CD4-positive, alpha-beta memory T cell (primary cell): ENCODE results near the gene TALDO1. TPM values are rescaled to one million over a fixed set of nuclear protein-coding genes. Genes with fewer than 3 reads are reported as not detected.

Experiments
- CTCF ChIA-PET: fragments of 350-600 bp; sonication (Branson Sonifier 250); formaldehyde crosslinking; loops from one replicate; lab custom pipeline; 2021; ENCODE audit warnings: inconsistent platforms; ENCODE audit not compliant: partially characterized antibody; lab: Charles Lee
- POLR2A ChIA-PET: fragments of 350-600 bp; sonication (Branson Sonifier 250); formaldehyde crosslinking; loops from one replicate; lab custom pipeline; 2021; ENCODE audit not compliant: partially characterized antibody; lab: Charles Lee
- DNase-seq, 5 donors: peaks; one replicate each; pipeline versions ENCODE4 v3.0.0 to v3.0.0-alpha.2; 2020 to 2022; ENCODE audit warnings: mixed read lengths in 1 of 5
- H3K27ac ChIP-seq: one replicate; pipeline ENCODE4 v1.7.0; 2013; ENCODE audit warnings: low read depth, low read length
- H3K27me3 ChIP-seq: 2 replicates; pipeline ENCODE4 v1.7.0; 2013; ENCODE audit warnings: mild to moderate bottlenecking, low read length, moderate library complexity; ENCODE audit not compliant: insufficient read depth
- H3K36me3 ChIP-seq: 2 replicates; pipeline ENCODE4 v1.7.0; 2013; ENCODE audit warnings: mild to moderate bottlenecking, low read length, moderate library complexity; ENCODE audit not compliant: insufficient read depth
- H3K4me1 ChIP-seq: 2 replicates; pipeline ENCODE4 v1.7.0; 2013; ENCODE audit warnings: mild to moderate bottlenecking, low read length, moderate library complexity; ENCODE audit not compliant: insufficient read depth
- H3K4me3 ChIP-seq, 2 donors: one replicate each; pipeline ENCODE4 v1.7.0; 2013; ENCODE audit warnings: low read length in 2 of 2, mild to moderate bottlenecking in 1 of 2
- H3K9me3 ChIP-seq, 2 donors: one replicate each; pipeline ENCODE4 v1.7.0; 2013; ENCODE audit warnings: low read length in 2 of 2, control low read depth in 1 of 2; ENCODE audit not compliant: control insufficient read depth in 1 of 2
- H3K27ac Mint-ChIP-seq, 7 donors: one replicate each; pipeline ENCODE4 v1.8.0; 2020 to 2021; ENCODE audit warnings: mixed read lengths in 7 of 7, mild to moderate bottlenecking in 6 of 7, inconsistent platforms in 3 of 7, moderate library complexity in 3 of 7
- H3K27me3 Mint-ChIP-seq, 2 donors: one replicate each; pipeline ENCODE4 v1.8.0; 2020 to 2021; ENCODE audit warnings: mixed read lengths in 2 of 2
- H3K36me3 Mint-ChIP-seq, 2 donors: one replicate each; pipeline ENCODE4 v1.8.0; 2020 to 2021; ENCODE audit warnings: mixed read lengths in 2 of 2, inconsistent platforms in 1 of 2, mild to moderate bottlenecking in 1 of 2
- H3K4me1 Mint-ChIP-seq, 4 donors: one replicate each; pipeline ENCODE4 v1.8.0; 2020 to 2021; ENCODE audit warnings: mixed read lengths in 4 of 4, mild to moderate bottlenecking in 1 of 4
- H3K4me3 Mint-ChIP-seq, 8 donors: one replicate each; pipeline ENCODE4 v1.8.0; 2020 to 2021; ENCODE audit warnings: mixed read lengths in 8 of 8, mild to moderate bottlenecking in 7 of 8, moderate library complexity in 6 of 8, inconsistent platforms in 3 of 8
- H3K9me3 Mint-ChIP-seq, 8 donors: one replicate each; pipeline ENCODE4 v1.8.0; 2020 to 2021; ENCODE audit warnings: mixed read lengths in 8 of 8, mild to moderate bottlenecking in 5 of 8, inconsistent platforms in 3 of 8, moderate library complexity in 1 of 8
- intact Hi-C: fragments of 100-400 bp; cut with micrococcal nuclease; formaldehyde crosslinking; loops from one replicate; pipeline ENCODE4 v1.15.1; 2023
- polyA plus RNA-seq, 2 donors: library from polyadenylated mRNA; unstranded; fragments of 300-500 nt; fragmentation: Illumina TruSeq; gene quantifications; one replicate each; pipeline ENCODE4 v1.2.3, GENCODE V29; 2021
- total RNA-seq, 2 experiments: library from RNA; stranded (reverse); gene quantifications; one replicate each; pipeline ENCODE4 v1.2.3, GENCODE V29; 2021

Gene TALDO1
- total and polyA plus RNA-seq, 4 experiments from 2014 or later, result 80.4 to 244 (median 132) TPM

DNA sequence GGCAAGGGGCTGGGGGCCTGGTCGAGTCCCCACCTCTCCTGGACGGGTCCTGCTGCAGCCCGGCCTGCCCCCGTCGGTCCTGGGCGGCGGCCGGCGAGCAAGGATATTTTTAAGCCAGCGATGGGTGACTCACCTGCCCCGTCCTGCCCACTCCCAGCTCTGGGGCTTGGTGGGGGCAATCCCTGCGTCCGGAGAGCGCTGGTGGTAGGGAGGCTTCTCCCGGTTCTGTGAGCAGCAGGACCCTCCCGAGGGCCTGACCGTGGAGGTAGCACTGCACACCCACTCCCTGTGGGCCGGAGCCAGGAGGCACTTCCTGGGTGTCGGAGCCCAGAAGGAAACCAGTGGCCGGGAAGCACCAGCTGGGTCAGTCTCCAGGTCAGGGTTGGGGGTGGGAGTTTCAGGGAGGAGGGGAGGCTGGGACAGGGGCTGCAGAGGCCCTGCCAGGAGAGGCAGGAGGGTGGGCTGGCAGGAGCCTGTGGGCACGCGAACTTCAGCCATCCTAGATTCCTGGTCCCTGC, 40.8 kb upstream of the TALDO1 start:
- no peak overlapping the region for H3K4me3 Mint-ChIP-seq

DNA sequence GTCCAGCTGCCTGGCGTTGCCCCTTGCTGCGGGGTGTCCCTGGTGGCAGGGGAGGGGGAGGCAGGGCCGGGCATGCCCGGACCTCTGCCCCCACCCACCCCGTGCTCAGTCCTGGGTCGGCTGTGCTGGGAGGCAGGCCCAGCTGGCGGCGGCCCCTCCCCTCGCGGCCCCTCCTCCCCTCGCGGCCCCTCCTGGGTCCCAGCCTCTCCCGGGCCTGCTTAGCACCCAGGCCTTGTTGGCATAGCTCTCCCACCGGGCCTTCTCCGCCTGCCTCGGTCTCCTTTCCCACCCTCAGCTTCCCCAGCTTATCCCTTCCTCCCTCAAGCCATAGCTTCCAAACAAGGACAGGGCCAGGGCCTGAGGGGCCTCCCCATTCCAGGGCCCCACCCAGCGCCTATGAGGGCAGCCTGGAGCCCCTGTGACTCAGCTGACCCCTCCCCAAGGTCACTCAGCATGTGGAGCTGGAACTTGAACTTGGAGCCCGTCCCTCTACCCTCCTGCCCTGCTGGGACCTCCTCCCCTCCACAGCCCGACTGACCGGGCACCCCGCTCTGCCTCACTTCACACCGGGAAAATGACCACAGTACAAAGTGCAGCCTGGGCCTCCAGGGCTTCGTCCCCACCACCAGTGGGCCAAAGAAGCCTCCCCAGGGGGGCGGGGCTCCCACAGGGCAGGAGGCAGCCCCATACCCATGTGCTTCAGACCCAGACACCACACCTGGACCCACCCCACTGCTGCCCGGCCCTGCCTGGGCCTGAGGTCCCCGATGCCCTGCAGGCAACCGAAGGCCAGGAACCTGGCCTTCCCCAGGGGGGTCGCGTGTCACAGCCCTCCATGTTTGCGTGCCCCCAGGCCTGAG, 40.1 kb upstream of the TALDO1 start:
- peaks cover 4 to 10% of the 10 kb centered on the region in 2 donors for H3K27me3 Mint-ChIP-seq
- peaks cover 0 to 6% (median 2%) of the 10 kb centered on the region in 4 donors for H3K4me1 Mint-ChIP-seq
- Histone ChIP-seq H3K9me3 (no peaks in the 10 kb centered on the region), H3K4me3 (no peak overlapping the region), H3K27ac (no peak overlapping the region), H3K4me1 (peaks cover 12% of the 10 kb centered on the region), H3K27me3 (peaks cover 12% of the 10 kb centered on the region), H3K36me3 (no peaks in the 10 kb centered on the region)
- peaks cover 0 to 3% (median 0%) of the 10 kb centered on the region in 8 donors for H3K9me3 Mint-ChIP-seq
- no peaks in the 10 kb centered on the region for H3K36me3 Mint-ChIP-seq
- DNase-seq, result peak in 1 of 5 donors; percentile 14
- ChIA-PET POLR2A (interaction anchor here (4.0 kb wide), 1 partner anchor 11 kb away, joined by 34 read pairs; the partner anchor contains the start of genes DEAF1 and TMEM80), CTCF (interaction anchor here (1.4 kb wide), 1 partner anchor 19 kb away, joined by 3 read pairs; no protein-coding TSS in a partner anchor)
- no peak overlapping the region for H3K27ac Mint-ChIP-seq
- no peak overlapping the region for H3K4me3 Mint-ChIP-seq
- intact Hi-C loops, result no loop called here

More for the DNA sequence above, 40.8 kb upstream of the TALDO1 start:
- Histone ChIP-seq H3K27ac (no peak overlapping the region), H3K9me3 (no peaks in the 10 kb centered on the region), H3K36me3 (no peaks in the 10 kb centered on the region), H3K4me3 (no peak overlapping the region), H3K4me1 (peaks cover 12% of the 10 kb centered on the region), H3K27me3 (peaks cover 12% of the 10 kb centered on the region)
- Mint-ChIP-seq H3K27ac (no peak overlapping the region), H3K9me3 (peaks cover 0 to 1% (median 0%) of the 10 kb centered on the region in 8 donors), H3K36me3 (peaks cover 0 to 4% of the 10 kb centered on the region in 2 donors), H3K27me3 (peaks cover 4 to 10% of the 10 kb centered on the region in 2 donors), H3K4me1 (peaks cover 0 to 6% (median 2%) of the 10 kb centered on the region in 4 donors)
- DNase-seq, result peak in 1 of 5 donors; percentile 29
- ChIA-PET CTCF (interaction anchor here (1.1 to 1.4 kb wide), 2 partner anchors 20 to 152 kb away, joined by 3 read pairs; no protein-coding TSS in a partner anchor), POLR2A (interaction anchor here (4.0 kb wide), 1 partner anchor 11 kb away, joined by 34 read pairs; the partner anchor contains the start of genes DEAF1 and TMEM80)
- intact Hi-C loops, result no loop called here

GRCh38 chr11:707817-708420, 39.3 kb upstream of the TALDO1 start:
- H3K4me3 Mint-ChIP-seq, result no peak overlapping the region
- ChIA-PET POLR2A (no interaction called here), CTCF (no interaction called here)
- peak in 1 of 5 donors; percentile 36 for DNase-seq
- intact Hi-C loops, result no loop called here
- no peak overlapping the region for H3K27ac Mint-ChIP-seq
- Histone ChIP-seq H3K27me3 (peaks cover 12% of the 10 kb centered on the region), H3K27ac (no peak overlapping the region), H3K9me3 (no peaks in the 10 kb centered on the region), H3K4me1 (peaks cover 8% of the 10 kb centered on the region), H3K36me3 (no peaks in the 10 kb centered on the region), H3K4me3 (no peak overlapping the region)
- H3K9me3 Mint-ChIP-seq, result peaks cover 0 to 3% (median 0%) of the 10 kb centered on the region in 8 donors
- no peaks in the 10 kb centered on the region for H3K36me3 Mint-ChIP-seq
- H3K27me3 Mint-ChIP-seq, result peaks cover 4 to 10% of the 10 kb centered on the region in 2 donors
- peaks cover 0 to 6% (median 2%) of the 10 kb centered on the region in 4 donors for H3K4me1 Mint-ChIP-seq

DNA sequence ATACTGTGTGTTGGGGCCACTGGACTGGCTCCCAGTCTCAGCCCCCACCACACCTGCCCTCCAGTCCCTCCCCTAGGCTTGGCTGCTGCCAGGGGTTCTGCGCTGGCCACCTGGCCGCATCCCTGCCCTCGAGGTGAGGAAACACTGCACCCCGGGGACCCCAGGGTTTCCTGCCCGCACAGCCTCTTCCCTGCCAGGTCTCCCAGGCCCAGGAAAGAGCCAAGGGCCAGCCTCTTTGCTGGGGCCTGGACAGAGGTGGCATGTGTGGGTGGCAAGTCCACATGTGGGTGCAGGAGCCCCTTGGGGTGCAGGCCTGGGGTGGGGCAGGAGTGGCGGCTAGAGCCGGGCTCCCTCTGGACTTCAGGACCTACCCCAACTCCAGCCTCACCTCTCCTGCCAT, 38.8 kb upstream of the TALDO1 start:
- intact Hi-C loops, result no loop called here
- H3K36me3 Mint-ChIP-seq, result no peaks in the 10 kb centered on the region
- ChIA-PET CTCF (no interaction called here), POLR2A (no interaction called here)
- no peak overlapping the region for H3K4me3 Mint-ChIP-seq
- Histone ChIP-seq H3K27ac (no peak overlapping the region), H3K4me3 (no peak overlapping the region), H3K27me3 (peaks cover 12% of the 10 kb centered on the region), H3K9me3 (no peaks in the 10 kb centered on the region), H3K4me1 (peaks cover 5% of the 10 kb centered on the region), H3K36me3 (no peaks in the 10 kb centered on the region)
- peaks cover 0 to 6% (median 2%) of the 10 kb centered on the region in 4 donors for H3K4me1 Mint-ChIP-seq
- DNase-seq, result peak in 1 of 5 donors; percentile 10
- H3K27ac Mint-ChIP-seq, result no peak overlapping the region
- H3K27me3 Mint-ChIP-seq, result peaks cover 4 to 10% of the 10 kb centered on the region in 2 donors
- peaks cover 0 to 3% (median 0%) of the 10 kb centered on the region in 8 donors for H3K9me3 Mint-ChIP-seq

GRCh38 chr11:709109-709997, 37.9 kb upstream of the TALDO1 start:
- DNase-seq, result peak in 1 of 5 donors; percentile 26
- Histone ChIP-seq H3K9me3 (no peaks in the 10 kb centered on the region), H3K27me3 (peaks cover 12% of the 10 kb centered on the region), H3K4me3 (no peak overlapping the region), H3K4me1 (peaks cover 5% of the 10 kb centered on the region), H3K36me3 (no peaks in the 10 kb centered on the region), H3K27ac (no peak overlapping the region)
- H3K4me1 Mint-ChIP-seq, result peaks cover 0 to 6% (median 2%) of the 10 kb centered on the region in 4 donors
- no peaks in the 10 kb centered on the region for H3K36me3 Mint-ChIP-seq
- H3K9me3 Mint-ChIP-seq, result peaks cover 0 to 3% (median 0%) of the 10 kb centered on the region in 8 donors
- intact Hi-C loops, result no loop called here
- H3K4me3 Mint-ChIP-seq, result no peak overlapping the region
- H3K27me3 Mint-ChIP-seq, result peaks cover 4 to 10% of the 10 kb centered on the region in 2 donors
- CTCF ChIA-PET, result no interaction called here
- POLR2A ChIA-PET, result interaction anchor here (1.0 kb wide), 1 partner anchor 15 kb away, joined by 3 read pairs; the partner anchor contains the start of gene DEAF1
- H3K27ac Mint-ChIP-seq, result no peak overlapping the region

DNA sequence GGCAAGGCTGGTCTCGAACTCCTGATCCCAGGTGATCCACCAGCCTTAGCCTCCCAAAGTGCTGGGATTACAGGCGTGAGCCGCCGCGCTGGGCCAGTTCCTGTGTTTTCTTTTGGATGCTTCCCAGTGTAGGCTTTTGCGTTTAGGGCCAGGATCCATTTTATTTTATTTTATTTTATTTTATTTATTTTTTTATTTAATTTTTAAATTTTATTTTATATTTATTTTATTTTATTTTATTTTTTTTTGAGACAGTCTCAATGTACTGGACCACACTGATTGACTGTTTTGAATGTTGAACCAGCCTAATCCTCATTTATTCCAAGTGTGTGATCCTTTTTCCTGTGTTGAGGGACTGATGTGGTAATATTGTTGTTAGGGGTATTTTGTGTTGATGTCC, 32.8 kb upstream of the TALDO1 start:
- peaks cover 0 to 6% (median 5%) of the 10 kb centered on the region in 4 donors for H3K4me1 Mint-ChIP-seq
- H3K27me3 Mint-ChIP-seq, result peaks cover 2 to 6% of the 10 kb centered on the region in 2 donors
- POLR2A ChIA-PET, result no interaction called here
- DNase-seq, result no peak
- Histone ChIP-seq H3K36me3 (no peaks in the 10 kb centered on the region), H3K4me3 (no peak overlapping the region), H3K4me1 (no peaks in the 10 kb centered on the region), H3K27ac (no peak overlapping the region), H3K27me3 (no peaks in the 10 kb centered on the region), H3K9me3 (no peaks in the 10 kb centered on the region)
- intact Hi-C loops, result no loop called here
- CTCF ChIA-PET, result no interaction called here
- H3K9me3 Mint-ChIP-seq, result peaks cover 0 to 11% (median 6%) of the 10 kb centered on the region in 8 donors
- H3K4me3 Mint-ChIP-seq, result no peak overlapping the region
- H3K27ac Mint-ChIP-seq, result no peak overlapping the region
- H3K36me3 Mint-ChIP-seq, result no peaks in the 10 kb centered on the region
